GM12878 (cell line): ENCODE results near the gene CBARP. TPM values are rescaled to one million over a fixed set of nuclear protein-coding genes. Genes with fewer than 3 reads are reported as not detected.

ENCODE experiments used
- BACH1 ChIP-seq: fragments of 450-650 bp; IDR thresholded peaks from 2 replicates; pipeline ENCODE4 v1.6.1; 2017; ENCODE audit warnings: mild to moderate bottlenecking, borderline replicate concordance
- BHLHE40 ChIP-seq, 2 experiments: fragments of 450-650 bp in 1 of 2; IDR thresholded peaks; 2 replicates each; pipeline ENCODE4 v1.6.1; 2011 to 2017; ENCODE audit warnings: low read depth in 2 of 2, borderline replicate concordance in 1 of 2, improper control_type of control experiment in 1 of 2, low read length in 1 of 2, mild to moderate bottlenecking in 1 of 2
- EED ChIP-seq: sonication (generic); IDR thresholded peaks from 2 replicates; pipeline ENCODE4 v1.6.1; 2016; ENCODE audit warnings: antibody characterized with exemption, low read depth
- ESRRA ChIP-seq: IDR thresholded peaks from 2 replicates; pipeline ENCODE4 v1.6.1; 2012; ENCODE audit warnings: mild to moderate bottlenecking, low read length, improper control_type of control experiment
- GABPA ChIP-seq: IDR thresholded peaks from 2 replicates; pipeline ENCODE4 v1.6.1; 2014; ENCODE audit warnings: antibody characterized with exemption, low read depth, mild to moderate bottlenecking, inconsistent platforms
- IRF4 ChIP-seq: IDR thresholded peaks from 2 replicates; pipeline ENCODE4 v1.6.1; 2011; ENCODE audit warnings: low read depth, low read length
- JUND ChIP-seq: IDR thresholded peaks from 2 replicates; pipeline ENCODE4 v1.6.1; 2012; ENCODE audit warnings: low read depth, mild to moderate bottlenecking, low read length, improper control_type of control experiment, moderate library complexity
- NFIC ChIP-seq: IDR thresholded peaks from 2 replicates; pipeline ENCODE4 v1.6.1; 2012; ENCODE audit warnings: low read depth, mild to moderate bottlenecking, inconsistent platforms, low read length, moderate library complexity
- NR2F1 ChIP-seq: fragments of 450-650 bp; conservative IDR thresholded peaks from 2 replicates; pipeline ENCODE4 v1.6.1; 2017; ENCODE audit warnings: mild to moderate bottlenecking
- RAD51 ChIP-seq: fragments of 450-650 bp; IDR thresholded peaks from 2 replicates; pipeline ENCODE4 v1.6.1; 2016; ENCODE audit warnings: moderate library complexity, mild to moderate bottlenecking, inconsistent platforms
- RB1 ChIP-seq: fragments of 450-650 bp; formaldehyde crosslinking; IDR thresholded peaks from 2 replicates; pipeline ENCODE4 v1.6.1; 2017; ENCODE audit warnings: mild to moderate bottlenecking, borderline replicate concordance
- RELA ChIP-seq: fragments of 450-650 bp; IDR thresholded peaks from 2 replicates; pipeline ENCODE4 v1.8.0; 2014; ENCODE audit warnings: borderline replicate concordance; ENCODE audit not compliant: partially characterized antibody
- SP1 ChIP-seq: IDR thresholded peaks from one replicate; pipeline ENCODE4 v1.6.1; 2011; ENCODE audit warnings: low read depth, low read length
- TAF1 ChIP-seq: IDR thresholded peaks from 2 replicates; pipeline ENCODE4 v1.6.1; 2011; ENCODE audit warnings: mild to moderate bottlenecking, low read depth, low read length, borderline replicate concordance
- TARDBP ChIP-seq: IDR thresholded peaks from 2 replicates; pipeline ENCODE4 v1.6.1; 2016; ENCODE audit warnings: borderline replicate concordance
- YY1 ChIP-seq: IDR thresholded peaks from 2 replicates; pipeline ENCODE4 v1.6.1; 2011; ENCODE audit warnings: low read depth, mild to moderate bottlenecking, low read length
- ZSCAN29 ChIP-seq: fragments of 450-650 bp; IDR thresholded peaks from 2 replicates; pipeline ENCODE4 v1.6.1; 2017; ENCODE audit warnings: mild to moderate bottlenecking, moderate library complexity
- polyA plus RNA-seq, 11 experiments: library from polyadenylated mRNA; depleted of rRNA in 4 of 11; unstranded in 6 of 11; stranded (reverse) in 5 of 11; fragments of >200 nt; fragmentation: Nextera tagmentation in 4 of 11; fragmentation: Illumina TruSeq in 1 of 11; extraction: Ambion mirVana in 4 of 11; extraction: Trizol in 1 of 11; gene quantifications; 1 replicate in 1 of 11; 2 replicates in 10 of 11; pipeline versions ENCODE4 v1.2.1 to v1.2.3, GENCODE V29; 2011 to 2016; ENCODE audit warnings: inconsistent platforms in 2 of 11, missing spikeins in 2 of 11, low read depth in 1 of 11
- total RNA-seq, 4 experiments: library from RNA; depleted of rRNA in 3 of 4; stranded (reverse); fragments of >200 nt in 3 of 4; fragmentation: Illumina TruSeq in 1 of 4; extraction: Trizol in 1 of 4; gene quantifications; 2 replicates each; pipeline versions ENCODE4 v1.2.1 to v1.2.3, GENCODE V29; 2013 to 2021
- TF ChIP-seq, protein P1 (sequence below), 3 experiments: IDR thresholded peaks in 2 of 3; conservative IDR thresholded peaks in 1 of 3; 2 replicates each; pipeline ENCODE4 v1.5.1; 2011; ENCODE audit warnings: low read depth in 3 of 3, low read length in 3 of 3, mild to moderate bottlenecking in 3 of 3, control low read depth in 2 of 3, moderate library complexity in 2 of 3, inconsistent platforms in 1 of 3, mixed read lengths in 1 of 3; ENCODE audit not compliant: control insufficient read depth in 2 of 3, insufficient read depth in 1 of 3; ENCODE audit errors: extremely low read depth in 1 of 3
- TF ChIP-seq, protein P2 (sequence below): IDR thresholded peaks from 2 replicates; pipeline ENCODE4 v1.6.1; 2012; ENCODE audit warnings: low read depth, low read length, improper control_type of control experiment
- TF ChIP-seq, protein P3 (sequence below): IDR thresholded peaks from 2 replicates; pipeline ENCODE4 v1.6.1; 2011; ENCODE audit warnings: mild to moderate bottlenecking, low read depth, low read length, moderate library complexity; ENCODE audit not compliant: insufficient replicate concordance
- TF ChIP-seq, protein P4 (sequence below): fragments of 150-350 bp; IDR thresholded peaks from 2 replicates; pipeline ENCODE4 v1.6.1; 2016; ENCODE audit warnings: low read depth, low read length
- TF ChIP-seq, protein P5 (sequence below): IDR thresholded peaks from 2 replicates; pipeline ENCODE4 v1.6.1; 2011; ENCODE audit warnings: borderline replicate concordance, low read depth, mild to moderate bottlenecking, moderate library complexity, mixed read lengths, low read length; ENCODE audit not compliant: insufficient read depth; ENCODE audit errors: extremely low read length

CBARP gene
- total and polyA plus RNA-seq, 10 of the 15 experiments (the other 5 are each of a cell fraction or from before 2014, with no cell fraction given) = 0.04 to 0.59 (median 0.18) TPM; not detected in 3

DNA sequence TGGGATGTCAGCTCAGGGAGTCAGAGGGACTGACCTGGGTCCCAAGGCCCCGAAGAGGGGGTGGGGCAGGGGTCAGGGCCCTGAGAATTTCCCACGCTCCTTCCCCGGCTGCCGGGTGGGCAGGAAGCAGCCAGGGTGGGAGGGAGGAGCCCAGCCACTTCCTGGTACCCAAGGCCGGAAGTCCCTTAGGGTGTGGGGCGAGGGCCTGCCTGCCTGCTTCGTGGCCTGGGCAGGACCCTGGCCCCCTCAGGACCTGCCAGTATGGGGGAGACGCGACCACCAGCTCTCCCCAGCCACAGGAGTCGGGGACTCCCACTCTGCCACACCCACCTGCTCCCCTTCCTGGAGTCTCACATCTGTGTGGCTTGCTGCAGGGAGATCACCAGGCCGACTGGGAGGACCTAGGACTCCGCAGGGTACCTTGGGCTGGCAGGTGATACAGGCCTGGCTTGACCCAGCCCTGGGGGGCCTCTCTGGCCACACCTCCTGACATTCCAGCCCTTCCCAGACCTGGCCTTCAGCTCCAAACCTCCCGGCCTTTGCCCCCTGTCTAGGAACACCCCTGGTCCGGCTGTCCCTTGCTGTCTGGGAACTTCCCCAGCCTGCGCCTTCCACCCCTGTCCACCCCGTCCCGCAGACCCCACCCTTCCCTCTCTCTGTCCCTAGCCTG lies 21.5 kb upstream of the CBARP start (continued):
- TF ChIP-seq SP1 (peak; percentile 29), JUND (no peak), NFIC (no peak), EED (peak; percentile 65), IRF4 (no peak), TARDBP (no peak), BHLHE40 (IDR thresholded peaks at IDR 0.05; ENCODE audit: borderline replicate concordance in 1 of 2, low read depth in 2 of 2, low read length in 1 of 2) (peak in 1 of 2 experiments; percentile 58; a peak in 3 of 4 replicates), NR2F1 (peak; percentile 97), ZSCAN29 (no peak), GABPA (no peak), BACH1 (peak; percentile 96), RB1 (0 out of 2 replicates have a peak, but pooled peaks have one; percentile 23), TAF1 (no peak), RELA (peak; percentile 60), ESRRA (no peak), RAD51 (no peak), YY1 (no peak)
- TF ChIP-seq, protein P1, sequence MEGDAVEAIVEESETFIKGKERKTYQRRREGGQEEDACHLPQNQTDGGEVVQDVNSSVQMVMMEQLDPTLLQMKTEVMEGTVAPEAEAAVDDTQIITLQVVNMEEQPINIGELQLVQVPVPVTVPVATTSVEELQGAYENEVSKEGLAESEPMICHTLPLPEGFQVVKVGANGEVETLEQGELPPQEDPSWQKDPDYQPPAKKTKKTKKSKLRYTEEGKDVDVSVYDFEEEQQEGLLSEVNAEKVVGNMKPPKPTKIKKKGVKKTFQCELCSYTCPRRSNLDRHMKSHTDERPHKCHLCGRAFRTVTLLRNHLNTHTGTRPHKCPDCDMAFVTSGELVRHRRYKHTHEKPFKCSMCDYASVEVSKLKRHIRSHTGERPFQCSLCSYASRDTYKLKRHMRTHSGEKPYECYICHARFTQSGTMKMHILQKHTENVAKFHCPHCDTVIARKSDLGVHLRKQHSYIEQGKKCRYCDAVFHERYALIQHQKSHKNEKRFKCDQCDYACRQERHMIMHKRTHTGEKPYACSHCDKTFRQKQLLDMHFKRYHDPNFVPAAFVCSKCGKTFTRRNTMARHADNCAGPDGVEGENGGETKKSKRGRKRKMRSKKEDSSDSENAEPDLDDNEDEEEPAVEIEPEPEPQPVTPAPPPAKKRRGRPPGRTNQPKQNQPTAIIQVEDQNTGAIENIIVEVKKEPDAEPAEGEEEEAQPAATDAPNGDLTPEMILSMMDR (IDR thresholded peaks at IDR 0.05 in 2 of 3, conservative IDR thresholded peaks at IDR 0.05 in 1 of 3; ENCODE audit: control insufficient read depth in 2 of 3, extremely low read depth in 1 of 3, insufficient read depth in 1 of 3, low read depth in 3 of 3, low read length in 3 of 3) = no peak
- TF ChIP-seq, protein P2, sequence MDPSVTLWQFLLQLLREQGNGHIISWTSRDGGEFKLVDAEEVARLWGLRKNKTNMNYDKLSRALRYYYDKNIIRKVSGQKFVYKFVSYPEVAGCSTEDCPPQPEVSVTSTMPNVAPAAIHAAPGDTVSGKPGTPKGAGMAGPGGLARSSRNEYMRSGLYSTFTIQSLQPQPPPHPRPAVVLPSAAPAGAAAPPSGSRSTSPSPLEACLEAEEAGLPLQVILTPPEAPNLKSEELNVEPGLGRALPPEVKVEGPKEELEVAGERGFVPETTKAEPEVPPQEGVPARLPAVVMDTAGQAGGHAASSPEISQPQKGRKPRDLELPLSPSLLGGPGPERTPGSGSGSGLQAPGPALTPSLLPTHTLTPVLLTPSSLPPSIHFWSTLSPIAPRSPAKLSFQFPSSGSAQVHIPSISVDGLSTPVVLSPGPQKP = peak; percentile 40; the same call in 1 of the 2 replicates
- TF ChIP-seq, protein P3, sequence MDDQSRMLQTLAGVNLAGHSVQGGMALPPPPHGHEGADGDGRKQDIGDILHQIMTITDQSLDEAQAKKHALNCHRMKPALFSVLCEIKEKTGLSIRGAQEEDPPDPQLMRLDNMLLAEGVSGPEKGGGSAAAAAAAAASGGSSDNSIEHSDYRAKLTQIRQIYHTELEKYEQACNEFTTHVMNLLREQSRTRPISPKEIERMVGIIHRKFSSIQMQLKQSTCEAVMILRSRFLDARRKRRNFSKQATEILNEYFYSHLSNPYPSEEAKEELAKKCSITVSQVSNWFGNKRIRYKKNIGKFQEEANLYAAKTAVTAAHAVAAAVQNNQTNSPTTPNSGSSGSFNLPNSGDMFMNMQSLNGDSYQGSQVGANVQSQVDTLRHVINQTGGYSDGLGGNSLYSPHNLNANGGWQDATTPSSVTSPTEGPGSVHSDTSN = peak; percentile 14
- TF ChIP-seq, protein P4, sequence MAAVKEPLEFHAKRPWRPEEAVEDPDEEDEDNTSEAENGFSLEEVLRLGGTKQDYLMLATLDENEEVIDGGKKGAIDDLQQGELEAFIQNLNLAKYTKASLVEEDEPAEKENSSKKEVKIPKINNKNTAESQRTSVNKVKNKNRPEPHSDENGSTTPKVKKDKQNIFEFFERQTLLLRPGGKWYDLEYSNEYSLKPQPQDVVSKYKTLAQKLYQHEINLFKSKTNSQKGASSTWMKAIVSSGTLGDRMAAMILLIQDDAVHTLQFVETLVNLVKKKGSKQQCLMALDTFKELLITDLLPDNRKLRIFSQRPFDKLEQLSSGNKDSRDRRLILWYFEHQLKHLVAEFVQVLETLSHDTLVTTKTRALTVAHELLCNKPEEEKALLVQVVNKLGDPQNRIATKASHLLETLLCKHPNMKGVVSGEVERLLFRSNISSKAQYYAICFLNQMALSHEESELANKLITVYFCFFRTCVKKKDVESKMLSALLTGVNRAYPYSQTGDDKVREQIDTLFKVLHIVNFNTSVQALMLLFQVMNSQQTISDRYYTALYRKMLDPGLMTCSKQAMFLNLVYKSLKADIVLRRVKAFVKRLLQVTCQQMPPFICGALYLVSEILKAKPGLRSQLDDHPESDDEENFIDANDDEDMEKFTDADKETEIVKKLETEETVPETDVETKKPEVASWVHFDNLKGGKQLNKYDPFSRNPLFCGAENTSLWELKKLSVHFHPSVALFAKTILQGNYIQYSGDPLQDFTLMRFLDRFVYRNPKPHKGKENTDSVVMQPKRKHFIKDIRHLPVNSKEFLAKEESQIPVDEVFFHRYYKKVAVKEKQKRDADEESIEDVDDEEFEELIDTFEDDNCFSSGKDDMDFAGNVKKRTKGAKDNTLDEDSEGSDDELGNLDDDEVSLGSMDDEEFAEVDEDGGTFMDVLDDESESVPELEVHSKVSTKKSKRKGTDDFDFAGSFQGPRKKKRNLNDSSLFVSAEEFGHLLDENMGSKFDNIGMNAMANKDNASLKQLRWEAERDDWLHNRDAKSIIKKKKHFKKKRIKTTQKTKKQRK = no peak
- TF ChIP-seq, protein P5, sequence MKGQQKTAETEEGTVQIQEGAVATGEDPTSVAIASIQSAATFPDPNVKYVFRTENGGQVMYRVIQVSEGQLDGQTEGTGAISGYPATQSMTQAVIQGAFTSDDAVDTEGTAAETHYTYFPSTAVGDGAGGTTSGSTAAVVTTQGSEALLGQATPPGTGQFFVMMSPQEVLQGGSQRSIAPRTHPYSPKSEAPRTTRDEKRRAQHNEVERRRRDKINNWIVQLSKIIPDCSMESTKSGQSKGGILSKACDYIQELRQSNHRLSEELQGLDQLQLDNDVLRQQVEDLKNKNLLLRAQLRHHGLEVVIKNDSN = no peak
